Smooth muscle cell of the umbilical artery (primary cell): ENCODE results near the gene PGPEP1. TPM values are rescaled to one million over a fixed set of nuclear protein-coding genes. Genes with fewer than 3 reads are reported as not detected.

ENCODE experiments used
- total RNA-seq: library from RNA; depleted of rRNA; stranded (reverse); fragments of >200 nt; gene quantifications from 2 replicates; pipeline ENCODE4 v1.2.3, GENCODE V29; 2014

Gene PGPEP1, protein sequence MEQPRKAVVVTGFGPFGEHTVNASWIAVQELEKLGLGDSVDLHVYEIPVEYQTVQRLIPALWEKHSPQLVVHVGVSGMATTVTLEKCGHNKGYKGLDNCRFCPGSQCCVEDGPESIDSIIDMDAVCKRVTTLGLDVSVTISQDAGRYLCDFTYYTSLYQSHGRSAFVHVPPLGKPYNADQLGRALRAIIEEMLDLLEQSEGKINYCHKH
- 36.7 and 46.3 TPM in 2 replicates for total RNA-seq

GRCh38 chr19:18340190-18340989 lies at the start of gene PGPEP1:
PGPEP1 (plus strand) TSS chr19:18340598; CDS start chr19:18340682, 84 bp downstream.

DNA sequence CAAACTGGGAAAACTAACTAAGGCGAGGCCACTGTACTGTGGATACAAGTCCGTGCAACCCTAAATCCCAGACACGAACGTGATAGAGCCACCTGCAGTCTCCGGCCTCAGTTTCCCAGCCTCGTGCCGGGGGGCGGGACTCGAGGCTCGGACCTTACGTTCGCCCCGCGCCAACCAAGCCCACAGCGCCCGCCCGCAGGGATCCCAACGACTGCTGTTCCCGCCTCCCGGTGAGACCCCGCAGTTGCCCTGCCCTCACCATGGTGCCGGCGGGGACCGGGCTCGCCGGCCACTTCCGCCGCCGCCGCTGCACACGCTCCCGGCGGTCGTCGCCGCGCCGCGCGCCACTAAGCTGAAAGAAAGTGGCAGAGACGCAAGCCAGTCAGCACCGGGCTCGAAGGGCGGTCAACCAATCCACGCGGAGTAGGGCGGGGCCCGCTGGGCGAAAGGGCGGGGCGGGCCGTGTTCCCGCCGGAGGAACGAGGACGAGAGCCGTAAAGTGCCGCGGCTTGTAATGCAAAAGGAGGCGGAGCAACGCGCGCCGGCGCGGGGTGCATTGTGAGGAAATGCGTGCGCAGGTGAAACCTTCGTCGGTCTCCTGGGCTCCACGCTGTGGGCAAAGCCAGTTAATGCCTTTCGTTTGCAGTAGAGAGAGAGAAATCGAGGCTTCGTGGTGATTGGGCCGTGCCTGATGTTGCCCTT lies 17.5 kb upstream of the PGPEP1 start, which contains the start of gene LSM4:
Gene LSM4 (minus strand): TSS at position 318 of the 702 bp plus-strand sequence. CDS start 56 bp downstream, at position 262.

GRCh38 chr19:18385675-18386542 lies 45.5 kb downstream of the PGPEP1 start, which contains the start of gene GDF15:
GDF15 (plus strand) TSS chr19:18386158; CDS start chr19:18386190, 32 bp downstream.

GRCh38 chr19:18397242-18398202 lies 57.1 kb downstream of the PGPEP1 start, which contains the start of gene LRRC25:
LRRC25 (minus strand) TSS chr19:18397622; CDS start chr19:18396963, 659 bp downstream.

DNA sequence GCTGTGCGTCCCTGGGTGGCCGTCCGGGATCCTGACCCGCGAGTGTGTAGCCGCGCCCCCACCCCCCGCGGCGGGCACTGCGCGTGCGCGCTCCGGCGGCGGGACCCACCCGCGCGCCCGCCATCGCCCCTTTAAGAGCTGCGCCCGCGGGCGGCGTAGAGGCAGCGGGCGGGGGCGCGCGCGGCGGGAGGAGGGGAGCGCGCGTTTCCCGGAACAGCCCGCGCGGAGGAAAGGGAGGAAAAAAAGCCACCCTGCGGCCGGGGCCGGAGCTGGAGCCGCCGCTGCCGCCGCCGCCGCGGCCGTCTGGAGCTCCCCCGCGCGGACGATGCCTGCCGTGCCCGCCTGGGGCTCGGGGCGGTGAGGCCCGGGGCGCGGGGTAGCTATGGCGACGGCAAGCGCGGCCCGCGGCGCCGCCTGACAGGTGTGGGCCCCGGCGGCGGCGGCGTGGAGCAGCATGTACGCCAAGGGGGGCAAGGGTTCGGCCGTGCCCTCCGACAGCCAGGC lies 78.8 kb downstream of the PGPEP1 start, which contains the start of gene SSBP4:
Gene SSBP4 (plus strand): TSS at position 204 of the 504 bp plus-strand sequence. CDS start 251 bp downstream, at position 455.

Other genes starting within 250 kb of the PGPEP1 start
- gene MAST3, start 242.8 kb upstream of the PGPEP1 start, total RNA-seq = 4.5 and 5.9 TPM in 2 replicates
- 21.7 and 53.9 TPM in 2 replicates for gene PIK3R2, start 187.4 kb upstream of the PGPEP1 start, total RNA-seq
- gene IFI30, start 166.8 kb upstream of the PGPEP1 start, total RNA-seq = 4.8 and 5.3 TPM in 2 replicates
- 13.2 and 19.6 TPM in 2 replicates for gene MPV17L2, start 147.4 kb upstream of the PGPEP1 start, total RNA-seq
- 3.6 and 4.0 TPM in 2 replicates for gene RAB3A, start 136.6 kb upstream of the PGPEP1 start, total RNA-seq
- 1.4 and 4.2 TPM in 2 replicates for gene PDE4C, start 114.2 kb upstream of the PGPEP1 start, total RNA-seq
- gene IQCN, start 66.1 kb upstream of the PGPEP1 start, total RNA-seq = 0.30 and 0.32 TPM in 2 replicates
- 89.7 and 124 TPM in 2 replicates for gene JUND, start 59.0 kb upstream of the PGPEP1 start, total RNA-seq
- gene LSM4, start 17.5 kb upstream of the PGPEP1 start, total RNA-seq = 77.5 and 130 TPM in 2 replicates
- gene GDF15, start 45.6 kb downstream of the PGPEP1 start, total RNA-seq = 150 TPM in 2 replicates
- not detected in 2 replicates for gene LRRC25, start 57.0 kb downstream of the PGPEP1 start, total RNA-seq
- gene SSBP4, start 78.8 kb downstream of the PGPEP1 start, total RNA-seq = 48.0 and 49.0 TPM in 2 replicates
- gene ISYNA1, start 97.5 kb downstream of the PGPEP1 start, total RNA-seq = 41.6 and 43.7 TPM in 2 replicates
- 13.1 and 14.3 TPM in 2 replicates for gene ELL, start 181.5 kb downstream of the PGPEP1 start, total RNA-seq
- gene FKBP8, start 203.0 kb downstream of the PGPEP1 start, total RNA-seq = 261 and 281 TPM in 2 replicates
- 62.1 and 76.4 TPM in 2 replicates for gene KXD1, start 217.3 kb downstream of the PGPEP1 start, total RNA-seq
- gene UBA52, start 231.3 kb downstream of the PGPEP1 start, total RNA-seq = 374 and 760 TPM in 2 replicates
- 35.0 and 59.1 TPM in 2 replicates for gene REX1BD, start 248.2 kb downstream of the PGPEP1 start, total RNA-seq